Gastrocnemius medialis (tissue), 4 donors: ENCODE data around the gene SUFU. TPM values are rescaled to one million over a fixed set of nuclear protein-coding genes. Genes with fewer than 3 reads are reported as not detected.

Source experiments
- ATAC-seq, 2 donors: fragments of 150-250 bp; one replicate each; pipeline ENCODE4 v1.9.1; 2016
- DNase-seq, 2 donors: peaks; one replicate each; pipeline ENCODE4 v3.0.0-alpha.2; 2019
- H3K27ac ChIP-seq, 4 donors: fragments of 200-600 bp; sonication (generic); 1 replicate in 1 of 4; 2 replicates in 3 of 4; pipeline ENCODE4 v1.5.1; 2016 to 2018; ENCODE audit warnings: mild to moderate bottlenecking in 2 of 4, moderate library complexity in 1 of 4
- H3K27me3 ChIP-seq, 3 donors: fragments of 200-600 bp; sonication (generic) in 2 of 3; 1 replicate in 1 of 3; 2 replicates in 2 of 3; pipeline versions ENCODE4 v1.5.1 to v1.6.0; 2016 to 2019; ENCODE audit warnings: mild to moderate bottlenecking in 1 of 3, moderate library complexity in 1 of 3
- H3K36me3 ChIP-seq, 2 donors: fragments of 200-600 bp; sonication (generic) in 1 of 2; one replicate each; pipeline ENCODE4 v1.5.1; 2017 to 2018
- H3K4me1 ChIP-seq, 2 donors: fragments of 200-600 bp; sonication (generic) in 1 of 2; one replicate each; pipeline ENCODE4 v1.5.1; 2016 to 2017; ENCODE audit warnings: mild to moderate bottlenecking in 2 of 2
- H3K4me3 ChIP-seq, 4 donors: fragments of 200-600 bp; sonication (generic) in 3 of 4; 1 replicate in 1 of 4; 2 replicates in 3 of 4; pipeline ENCODE4 v1.5.1; 2016 to 2019; ENCODE audit warnings: mild to moderate bottlenecking in 2 of 4
- H3K9me3 ChIP-seq, 3 donors: fragments of 200-600 bp; sonication (generic) in 2 of 3; 1 replicate in 1 of 3; 2 replicates in 2 of 3; pipeline ENCODE4 v1.5.1; 2016 to 2019
- POLR2A ChIP-seq, 2 donors: fragments of 450-650 bp; IDR thresholded peaks; one replicate each; pipeline ENCODE4 v1.6.1; 2017; ENCODE audit warnings: antibody characterized with exemption in 2 of 2, mild to moderate bottlenecking in 2 of 2, moderate library complexity in 2 of 2
- in situ Hi-C, 4 donors: fragments of 200-750 bp; cut with MboI; loops; one replicate each; pipeline versions ENCODE4 v1.15.0 to v1.8.0; 2017; ENCODE audit warnings: low sequenced_read_pairs in 4 of 4
- intact Hi-C: fragments of 100-400 bp; cut with DNase I; formaldehyde crosslinking; loops from one replicate; pipeline ENCODE4 v1.15.1; 2023; ENCODE audit warnings: low total_unique reads
- total RNA-seq, 4 donors: library from RNA; depleted of rRNA; stranded (reverse); fragments of >200 nt; gene quantifications; one replicate each; pipeline versions ENCODE4 v1.1.0 to v1.2.3, GENCODE V29; 2016
- TF ChIP-seq, protein P1 (sequence below), 5 experiments: fragments of 450-650 bp in 3 of 5; fragments of 200-600 bp in 2 of 5; sonication (generic) in 2 of 5; IDR thresholded peaks in 4 of 5; conservative IDR thresholded peaks in 1 of 5; 1 replicate in 4 of 5; 2 replicates in 1 of 5; pipeline ENCODE4 v1.5.1; 2016 to 2019; ENCODE audit warnings: antibody characterized with exemption in 5 of 5, mild to moderate bottlenecking in 3 of 5, moderate library complexity in 3 of 5

The SUFU gene
- total RNA-seq, 4 donors from 2014 or later: 7.3 to 11.8 (median 7.9) TPM

DNA sequence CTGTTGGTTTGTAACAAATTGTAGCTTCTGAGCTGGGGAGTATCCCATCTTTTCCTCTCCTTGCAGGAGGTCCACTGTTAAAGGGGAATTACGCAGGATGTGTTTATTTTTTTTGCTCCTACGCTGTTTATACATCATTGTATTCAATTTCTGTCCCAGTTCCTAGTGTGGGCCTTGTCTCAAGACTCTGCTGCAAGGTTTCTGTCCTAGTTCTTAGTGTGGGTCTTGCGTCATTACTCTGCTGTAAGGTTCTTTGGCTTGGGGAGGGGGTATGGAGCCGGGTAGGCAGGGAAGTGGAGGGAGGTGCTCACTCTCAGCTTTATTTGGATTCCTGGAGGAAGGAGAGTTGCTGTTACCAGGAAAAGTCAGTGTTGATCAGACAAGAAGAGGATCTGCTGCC is 76.5 kb downstream of the SUFU start:
- in situ Hi-C loops: loop anchor here in 3 of 4 donors (10.0 to 25.0 kb wide), 2 partner anchors 185 to 193 kb away; partner anchors contain the start of gene NFKB2 (in 3 of the 3)
- TF ChIP-seq, protein P1, sequence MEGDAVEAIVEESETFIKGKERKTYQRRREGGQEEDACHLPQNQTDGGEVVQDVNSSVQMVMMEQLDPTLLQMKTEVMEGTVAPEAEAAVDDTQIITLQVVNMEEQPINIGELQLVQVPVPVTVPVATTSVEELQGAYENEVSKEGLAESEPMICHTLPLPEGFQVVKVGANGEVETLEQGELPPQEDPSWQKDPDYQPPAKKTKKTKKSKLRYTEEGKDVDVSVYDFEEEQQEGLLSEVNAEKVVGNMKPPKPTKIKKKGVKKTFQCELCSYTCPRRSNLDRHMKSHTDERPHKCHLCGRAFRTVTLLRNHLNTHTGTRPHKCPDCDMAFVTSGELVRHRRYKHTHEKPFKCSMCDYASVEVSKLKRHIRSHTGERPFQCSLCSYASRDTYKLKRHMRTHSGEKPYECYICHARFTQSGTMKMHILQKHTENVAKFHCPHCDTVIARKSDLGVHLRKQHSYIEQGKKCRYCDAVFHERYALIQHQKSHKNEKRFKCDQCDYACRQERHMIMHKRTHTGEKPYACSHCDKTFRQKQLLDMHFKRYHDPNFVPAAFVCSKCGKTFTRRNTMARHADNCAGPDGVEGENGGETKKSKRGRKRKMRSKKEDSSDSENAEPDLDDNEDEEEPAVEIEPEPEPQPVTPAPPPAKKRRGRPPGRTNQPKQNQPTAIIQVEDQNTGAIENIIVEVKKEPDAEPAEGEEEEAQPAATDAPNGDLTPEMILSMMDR (IDR thresholded peaks at IDR 0.05 in 4 of 5, conservative IDR thresholded peaks at IDR 0.05 in 1 of 5): no peak

DNA sequence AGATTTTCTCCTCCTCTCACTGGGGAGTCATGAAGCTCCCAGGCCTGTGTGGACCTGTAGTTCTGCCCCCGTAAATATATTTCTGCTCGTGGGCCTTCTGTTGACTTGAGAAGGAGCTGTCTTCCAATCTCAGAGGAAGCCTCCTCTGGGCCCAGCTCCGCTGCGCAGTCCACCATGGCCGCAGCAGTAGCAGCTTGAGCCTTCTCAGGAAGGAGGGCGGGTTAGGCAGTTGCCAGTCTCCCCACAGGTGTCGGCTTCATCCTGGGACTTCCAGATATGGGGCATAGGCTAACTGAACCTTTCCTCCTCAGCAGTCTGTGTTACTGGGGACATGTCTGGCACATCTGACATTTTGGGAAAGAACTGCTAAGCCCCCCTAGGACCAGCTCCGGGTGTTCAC is 77.6 kb downstream of the SUFU start:
- no peak for TF ChIP-seq POLR2A (IDR thresholded peaks at IDR 0.05)
- TF ChIP-seq, protein P1 (IDR thresholded peaks at IDR 0.05 in 4 of 5, conservative IDR thresholded peaks at IDR 0.05 in 1 of 5): no peak
- H3K4me1 ChIP-seq: peaks cover 3 to 22% of the 10 kb centered on the region in 2 donors
- H3K9me3 ChIP-seq: no peaks in the 10 kb centered on the region
- H3K36me3 ChIP-seq: no peaks in the 10 kb centered on the region
- no peak overlapping the region for H3K27ac ChIP-seq
- in situ Hi-C loops (loop anchor here in 3 of 4 donors (10.0 to 25.0 kb wide), 2 partner anchors 187 to 194 kb away; partner anchors contain the start of gene NFKB2 (in 3 of the 3)), intact Hi-C loops (no loop called here)
- no peak for DNase-seq
- H3K4me3 ChIP-seq: no peak overlapping the region
- H3K27me3 ChIP-seq: no peaks in the 10 kb centered on the region
- ATAC-seq: no peak

More for the DNA sequence above, 76.5 kb downstream of the SUFU start:
- Histone ChIP-seq H3K4me3 (no peak overlapping the region), H3K9me3 (no peaks in the 10 kb centered on the region), H3K4me1 (peaks cover 3 to 22% of the 10 kb centered on the region in 2 donors), H3K27me3 (no peaks in the 10 kb centered on the region), H3K27ac (peak overlapping the region in 2 of 4 donors; percentile 10 to 35), H3K36me3 (no peaks in the 10 kb centered on the region)
- intact Hi-C loops: no loop called here
- ATAC-seq (no peak), DNase-seq (no peak)

DNA sequence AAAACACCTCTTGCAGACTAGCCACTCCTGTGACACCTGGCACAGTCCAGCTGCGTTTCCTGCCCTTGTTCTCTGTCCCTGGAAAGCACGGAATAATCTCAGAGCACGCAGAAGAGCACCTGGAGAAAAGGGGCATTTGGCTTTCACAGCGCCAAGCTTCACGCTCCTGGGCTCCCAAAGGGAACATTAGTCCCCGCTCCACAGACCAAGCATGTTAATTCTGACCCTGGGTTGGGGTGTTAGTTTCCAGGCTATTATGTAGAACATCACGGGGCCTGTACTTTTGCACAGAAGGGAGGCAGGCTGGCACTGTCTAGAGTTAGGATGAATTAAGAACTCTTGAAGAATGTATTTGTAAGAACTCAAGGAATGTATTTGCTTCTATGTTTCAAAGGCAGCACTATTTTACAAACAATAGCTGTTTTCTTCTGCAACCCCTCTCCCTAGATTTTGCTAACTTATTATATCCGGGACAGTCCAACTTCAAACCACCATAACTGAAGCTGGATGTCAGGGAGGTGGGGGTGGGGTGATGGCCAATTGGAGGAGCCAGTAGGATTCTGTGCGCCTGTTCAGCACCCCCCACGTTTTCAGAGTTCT is 78.3 kb downstream of the SUFU start:
- intact Hi-C loops: no loop called here
- DNase-seq: no peak
- H3K27ac ChIP-seq: peak overlapping the region in 1 of 4 donors; percentile 10
- in situ Hi-C loops: loop anchor here in 3 of 4 donors (10.0 to 25.0 kb wide), 2 partner anchors 187 to 195 kb away; partner anchors contain the start of gene NFKB2 (in 3 of the 3)
- H3K4me1 ChIP-seq: peaks cover 3 to 22% of the 10 kb centered on the region in 2 donors
- H3K4me3 ChIP-seq: no peak overlapping the region
- no peak for TF ChIP-seq POLR2A (IDR thresholded peaks at IDR 0.05)
- TF ChIP-seq, protein P1 (IDR thresholded peaks at IDR 0.05 in 4 of 5, conservative IDR thresholded peaks at IDR 0.05 in 1 of 5): no peak
- ATAC-seq: no peak
- no peaks in the 10 kb centered on the region for H3K27me3 ChIP-seq
- H3K36me3 ChIP-seq: no peaks in the 10 kb centered on the region
- H3K9me3 ChIP-seq: no peaks in the 10 kb centered on the region

DNA sequence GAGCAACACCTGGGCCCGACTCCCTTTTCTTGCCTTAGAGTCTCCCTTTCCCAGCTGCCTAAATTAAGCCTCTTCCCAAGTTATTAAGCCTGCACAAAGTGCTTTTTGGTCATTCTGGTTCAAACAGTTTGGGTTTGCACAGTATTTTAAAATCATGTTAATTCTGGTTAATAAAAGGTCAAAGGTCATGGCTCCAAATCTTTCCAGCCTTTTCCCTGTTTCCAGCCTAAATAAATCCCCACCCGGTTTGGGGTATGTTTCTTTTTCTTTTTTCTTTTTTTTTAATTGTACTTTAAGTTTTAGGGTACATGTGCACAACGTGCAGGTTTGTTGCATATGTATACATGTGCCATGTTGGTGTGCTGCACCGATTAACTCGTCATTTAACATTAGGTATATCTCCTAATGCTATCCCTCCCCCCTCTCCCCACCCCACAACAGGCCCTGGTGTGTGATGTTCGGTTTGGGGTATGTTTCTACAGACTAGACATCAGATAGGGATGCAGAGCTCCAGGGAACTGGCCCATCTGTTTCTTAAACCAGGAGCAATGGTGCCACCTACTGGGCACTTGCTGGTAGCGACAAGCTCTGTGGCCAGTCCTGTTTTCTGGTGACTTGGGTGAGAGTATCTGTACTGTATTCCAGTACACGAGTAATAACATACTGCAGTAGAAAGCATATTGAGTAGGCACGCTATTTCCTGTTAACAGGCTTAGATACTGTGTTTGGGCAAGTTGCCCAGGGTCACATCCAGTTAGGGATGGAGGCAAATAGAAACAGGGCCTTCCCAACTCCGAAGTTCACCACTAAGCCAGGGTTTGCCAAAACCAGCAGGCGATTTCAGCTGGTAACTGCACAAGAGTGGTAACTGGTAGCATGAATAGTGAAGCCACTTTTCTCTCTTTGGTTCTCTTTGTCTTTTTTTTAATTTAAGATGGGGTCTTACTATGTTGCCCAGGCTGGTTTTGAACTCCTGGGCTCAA is 80.0 kb downstream of the SUFU start:
- Histone ChIP-seq H3K27ac (no peak overlapping the region), H3K4me3 (no peak overlapping the region), H3K36me3 (no peaks in the 10 kb centered on the region), H3K9me3 (no peaks in the 10 kb centered on the region), H3K4me1 (peaks cover 3 to 22% of the 10 kb centered on the region in 2 donors), H3K27me3 (no peaks in the 10 kb centered on the region)
- no peak for TF ChIP-seq POLR2A (IDR thresholded peaks at IDR 0.05)
- TF ChIP-seq, protein P1 (IDR thresholded peaks at IDR 0.05 in 4 of 5, conservative IDR thresholded peaks at IDR 0.05 in 1 of 5): peak; percentile 85 to 89 (median 87)
- DNase-seq (peak; percentile 69 to 80), ATAC-seq (peak; percentile 91 to 96)
- intact Hi-C loops: loop anchor here (1.0 kb wide), 2 partner anchors 80 to 189 kb away; partner anchors contain the start of gene SUFU
- in situ Hi-C loops: loop anchor here in 3 of 4 donors (10.0 to 25.0 kb wide), 2 partner anchors 189 to 196 kb away; partner anchors contain the start of gene NFKB2 (in 3 of the 3)
